GM12864 (cell line): Measurements from ENCODE around the gene HRG.
"Not testable (repeated sequence)": the region's sequence is repeated elsewhere in the genome, so short reads cannot be mapped to it uniquely, and the experiment has no call there.

Experiments used
- DNase-seq: peaks from one replicate; pipeline ENCODE4 v3.0.0-alpha.2; 2011; ENCODE audit warnings: low read depth
- H3K4me3 ChIP-seq: 2 replicates; pipeline ENCODE4 v1.5.1; 2011; ENCODE audit warnings: mild to moderate bottlenecking, low read depth, low read length, control low read depth
- TF ChIP-seq, protein P1 (sequence below): IDR thresholded peaks from 2 replicates; pipeline ENCODE4 v1.5.1; 2011; ENCODE audit warnings: low read depth, mild to moderate bottlenecking, moderate library complexity, low read length, control low read depth, inconsistent platforms; ENCODE audit errors: missing control alignments

The HRG gene

DNA sequence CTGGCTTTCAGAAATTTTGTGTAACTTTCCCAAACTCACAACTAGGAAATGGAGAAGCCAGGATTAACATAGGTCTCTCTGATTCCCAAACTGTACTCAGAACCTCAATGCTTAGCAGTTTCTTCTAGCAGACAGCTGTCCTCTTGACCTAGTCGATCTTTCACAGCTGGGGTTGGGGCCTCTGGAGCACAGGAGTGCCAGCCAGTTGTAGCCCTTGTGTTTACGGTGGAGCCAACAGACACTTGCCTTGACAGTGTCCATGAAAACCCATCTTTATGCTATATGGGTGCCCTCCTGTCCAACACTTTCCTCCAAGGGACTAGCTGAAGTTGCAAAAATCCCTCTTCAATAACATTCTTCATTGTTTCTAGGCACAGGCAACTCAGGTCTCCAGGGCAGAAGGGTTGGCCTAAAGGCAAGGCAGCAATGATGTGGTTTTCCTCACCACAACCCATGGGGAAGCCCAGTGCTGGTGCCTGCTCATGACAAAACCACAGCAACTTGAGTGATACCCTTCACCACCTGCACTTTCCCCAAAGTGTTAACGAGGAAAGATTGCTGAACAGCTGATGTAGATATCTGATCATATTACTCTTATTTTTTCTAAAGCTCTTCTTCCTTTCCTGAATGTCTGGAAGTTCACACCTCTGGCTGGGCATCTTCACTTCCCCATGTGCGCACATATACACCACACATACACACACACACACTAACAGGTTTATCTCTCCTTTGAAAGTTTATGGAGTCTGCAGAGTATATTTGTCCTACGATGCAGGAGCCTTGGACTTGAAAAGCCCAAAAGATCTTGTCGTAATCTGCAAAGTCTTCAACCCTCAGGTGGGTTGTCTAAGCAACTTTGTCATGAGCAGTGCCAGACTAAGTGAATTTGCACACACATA is 40.3 kb downstream of the HRG start:
- DNase-seq = no peak
- TF ChIP-seq, protein P1, sequence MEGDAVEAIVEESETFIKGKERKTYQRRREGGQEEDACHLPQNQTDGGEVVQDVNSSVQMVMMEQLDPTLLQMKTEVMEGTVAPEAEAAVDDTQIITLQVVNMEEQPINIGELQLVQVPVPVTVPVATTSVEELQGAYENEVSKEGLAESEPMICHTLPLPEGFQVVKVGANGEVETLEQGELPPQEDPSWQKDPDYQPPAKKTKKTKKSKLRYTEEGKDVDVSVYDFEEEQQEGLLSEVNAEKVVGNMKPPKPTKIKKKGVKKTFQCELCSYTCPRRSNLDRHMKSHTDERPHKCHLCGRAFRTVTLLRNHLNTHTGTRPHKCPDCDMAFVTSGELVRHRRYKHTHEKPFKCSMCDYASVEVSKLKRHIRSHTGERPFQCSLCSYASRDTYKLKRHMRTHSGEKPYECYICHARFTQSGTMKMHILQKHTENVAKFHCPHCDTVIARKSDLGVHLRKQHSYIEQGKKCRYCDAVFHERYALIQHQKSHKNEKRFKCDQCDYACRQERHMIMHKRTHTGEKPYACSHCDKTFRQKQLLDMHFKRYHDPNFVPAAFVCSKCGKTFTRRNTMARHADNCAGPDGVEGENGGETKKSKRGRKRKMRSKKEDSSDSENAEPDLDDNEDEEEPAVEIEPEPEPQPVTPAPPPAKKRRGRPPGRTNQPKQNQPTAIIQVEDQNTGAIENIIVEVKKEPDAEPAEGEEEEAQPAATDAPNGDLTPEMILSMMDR = no peak
- H3K4me3 ChIP-seq = no peak overlapping the region

DNA sequence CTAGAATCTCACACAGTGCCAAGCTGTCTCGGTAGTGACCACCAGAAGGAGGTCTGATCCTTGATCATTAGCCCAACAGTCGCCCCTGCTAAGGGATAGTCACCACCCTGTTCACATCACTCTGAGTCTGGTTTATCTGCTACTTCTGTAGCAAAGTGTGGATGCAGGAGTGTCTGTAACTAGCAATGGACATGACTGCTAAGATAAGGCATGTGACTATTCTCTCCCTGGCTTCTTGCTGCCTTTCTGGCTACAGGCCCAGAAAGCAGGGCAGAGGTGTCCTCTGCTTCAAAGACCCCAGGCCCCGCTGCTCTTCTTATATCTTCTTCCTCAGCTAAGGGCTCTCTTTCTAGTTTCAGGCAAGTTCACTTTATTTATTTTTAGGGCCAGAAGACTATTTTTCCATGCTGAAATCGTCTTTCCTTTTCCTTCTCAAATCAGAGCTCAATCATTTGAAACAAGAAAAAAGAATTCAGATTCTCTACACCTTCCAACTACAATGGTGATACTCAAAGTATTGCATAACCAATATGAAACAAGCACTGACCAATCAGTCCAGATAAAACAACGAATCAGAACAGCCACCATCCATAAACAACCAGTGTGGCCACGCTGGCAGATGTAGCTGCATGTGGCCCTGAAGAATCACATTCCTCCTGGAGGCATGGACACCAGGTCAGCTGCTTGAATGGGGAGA is 43.3 kb downstream of the HRG start:
- no peak for DNase-seq
- TF ChIP-seq, protein P1 = no peak
- no peak overlapping the region for H3K4me3 ChIP-seq

DNA sequence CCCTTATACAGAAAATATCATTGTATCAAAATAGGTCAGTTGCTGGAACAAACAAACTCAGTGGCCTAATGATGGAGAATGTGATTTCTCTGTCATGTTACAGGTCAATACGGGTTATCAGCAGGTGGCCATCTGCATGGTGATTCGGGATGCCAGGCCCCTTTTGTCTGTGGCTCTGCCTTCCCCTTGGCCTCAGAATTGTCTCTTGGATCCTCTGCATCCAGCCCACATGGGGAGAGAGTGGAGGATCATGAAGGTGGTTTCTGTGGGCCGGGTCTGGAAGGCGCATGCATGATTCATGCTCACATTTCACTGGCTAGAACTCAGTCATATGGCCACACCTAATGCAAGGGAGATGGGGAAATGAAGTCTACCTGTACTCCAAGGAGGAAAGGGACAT is 44.9 kb downstream of the HRG start:
- not testable (repeated sequence) for H3K4me3 ChIP-seq, DNase-seq

- no peak for DNase-seq
- H3K4me3 ChIP-seq = no peak overlapping the region
- TF ChIP-seq, protein P1 = no peak
These were observed 47.7 kb downstream of the HRG start for GRCh38 chr3:186713499-186713898.

DNA sequence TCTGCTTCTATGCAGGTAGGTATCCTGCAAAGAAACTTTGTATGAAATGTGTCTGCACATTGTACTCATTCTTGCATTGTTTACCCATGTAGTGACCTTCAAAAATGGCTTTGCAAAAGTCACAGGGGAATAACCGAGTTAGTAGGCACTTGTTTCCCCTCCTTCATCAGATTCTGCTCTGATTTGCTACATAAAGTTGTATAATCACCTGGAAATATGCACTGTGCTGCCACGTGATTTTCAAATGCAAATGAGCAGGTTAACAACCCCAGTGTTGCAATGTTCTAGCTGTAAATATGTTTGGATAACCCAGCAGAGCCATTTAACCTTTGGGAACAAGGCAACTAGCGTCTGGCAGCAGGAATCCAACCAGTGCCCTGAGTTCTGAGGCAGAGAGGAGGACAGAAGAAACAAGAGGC is 51.2 kb downstream of the HRG start, which contains the start of gene KNG1:
Gene KNG1, plus strand, starts transcription at position 321 of the 419 bp plus-strand sequence. CDS start 184 bp downstream, outside the sequence.
- TF ChIP-seq, protein P1 = no peak
- H3K4me3 ChIP-seq = no peak within 1 kb of the TSS
- no peak for DNase-seq

DNA sequence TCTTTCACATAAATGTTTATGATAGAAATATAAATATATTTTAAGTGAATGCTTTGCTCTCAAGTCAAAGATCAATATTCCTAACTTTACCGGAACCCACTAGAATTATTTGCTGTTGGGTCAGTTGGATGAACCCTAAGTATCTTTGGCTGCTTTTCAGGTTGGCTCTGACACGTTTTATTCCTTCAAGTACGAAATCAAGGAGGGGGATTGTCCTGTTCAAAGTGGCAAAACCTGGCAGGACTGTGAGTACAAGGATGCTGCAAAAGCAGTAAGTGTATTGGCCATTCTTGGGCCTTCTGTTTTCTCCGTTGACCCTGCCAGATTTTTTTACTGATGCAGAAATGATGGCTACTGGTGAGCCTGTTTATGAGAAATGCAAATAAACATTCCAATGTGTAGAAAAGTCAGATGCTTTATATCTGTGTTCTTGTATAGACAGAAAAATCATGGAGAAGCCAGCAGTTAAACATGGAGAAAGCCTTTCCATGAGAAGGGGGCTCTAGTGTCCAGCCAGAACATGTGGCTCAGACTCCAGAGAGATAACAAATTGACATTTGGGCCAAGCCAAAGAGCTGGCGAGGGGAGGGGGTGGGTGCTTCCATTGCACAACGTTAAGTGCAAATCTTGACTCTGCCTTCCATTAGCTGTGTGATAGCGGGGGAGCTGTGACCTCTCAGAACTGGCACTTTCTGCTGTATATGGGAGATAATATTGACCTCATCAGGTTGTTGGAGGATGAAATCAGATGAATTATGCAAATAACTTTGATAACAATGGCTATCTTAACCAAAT is 54.3 kb downstream of the HRG start:
- DNase-seq = no peak
- H3K4me3 ChIP-seq = no peak overlapping the region
- TF ChIP-seq, protein P1 = no peak

DNA sequence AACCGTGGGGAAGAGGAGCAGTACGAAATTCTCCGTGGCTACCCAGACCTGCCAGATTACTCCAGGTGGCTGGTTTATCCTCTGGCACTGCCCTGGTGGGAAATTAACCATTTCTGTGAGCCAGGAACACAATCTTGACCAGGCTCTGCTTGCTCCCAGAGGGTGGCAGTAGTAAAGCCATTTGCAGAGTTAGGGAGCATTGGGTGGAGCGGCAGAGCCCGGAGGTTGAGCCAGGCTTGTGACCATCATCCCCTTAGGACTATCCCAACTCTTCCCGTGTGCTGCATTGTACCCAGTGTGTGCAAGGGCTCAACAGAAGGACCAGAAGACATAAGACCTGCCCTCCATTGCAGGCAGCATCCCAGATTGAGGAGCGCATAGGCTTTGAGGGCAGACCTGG is 56.6 kb downstream of the HRG start:
- H3K4me3 ChIP-seq = no peak overlapping the region
- TF ChIP-seq, protein P1 = no peak
- no peak for DNase-seq
